HEK293 (cell line): ENCODE results near the gene TMED4.

ENCODE experiments used
- ATF2 ChIP-seq: fragments of 450-650 bp; formaldehyde crosslinking; IDR thresholded peaks from 2 replicates; pipeline ENCODE4 v1.5.1; 2016; ENCODE audit warnings: missing biosample characterization, missing genetic modification characterization, low read depth
- CTCF ChIP-seq: fragments of 450-650 bp; formaldehyde crosslinking; IDR thresholded peaks from 2 replicates; pipeline ENCODE4 v1.5.1; 2016; ENCODE audit warnings: missing biosample characterization, missing genetic modification characterization
- REST ChIP-seq: fragments of 450-650 bp; formaldehyde crosslinking; IDR thresholded peaks from 2 replicates; pipeline ENCODE4 v1.5.1; 2016; ENCODE audit warnings: missing biosample characterization, missing genetic modification characterization
- ZBTB49 ChIP-seq: fragments of 450-650 bp; formaldehyde crosslinking; IDR thresholded peaks from 2 replicates; pipeline ENCODE4 v1.5.1; 2016; ENCODE audit warnings: missing biosample characterization, missing genetic modification characterization, low read depth
- ZNF140 ChIP-seq: fragments of 450-650 bp; formaldehyde crosslinking; IDR thresholded peaks from 2 replicates; pipeline ENCODE4 v1.5.1; 2016; ENCODE audit warnings: missing biosample characterization, missing genetic modification characterization
- ZNF18 ChIP-seq: fragments of 450-650 bp; formaldehyde crosslinking; IDR thresholded peaks from 2 replicates; pipeline ENCODE4 v1.5.1; 2016; ENCODE audit warnings: missing biosample characterization, missing genetic modification characterization
- ZNF239 ChIP-seq: fragments of 450-650 bp; formaldehyde crosslinking; IDR thresholded peaks from 2 replicates; pipeline ENCODE4 v1.5.1; 2016; ENCODE audit warnings: missing biosample characterization, missing genetic modification characterization
- ZNF514 ChIP-seq: fragments of 450-650 bp; formaldehyde crosslinking; IDR thresholded peaks from 2 replicates; pipeline ENCODE4 v1.5.1; 2016; ENCODE audit warnings: missing biosample characterization, missing genetic modification characterization
- ZNF560 ChIP-seq: fragments of 450-650 bp; formaldehyde crosslinking; IDR thresholded peaks from 2 replicates; pipeline ENCODE4 v1.5.1; 2017; ENCODE audit warnings: missing biosample characterization, missing genetic modification characterization, borderline replicate concordance

GRCh38 chr7:44568771-44569560 is 13.1 kb downstream of the TMED4 start:
- TF ChIP-seq ZNF514 (no peak), CTCF (no peak), ATF2 (tag by site-specific recombination) (no peak), ZNF239 (tag by site-specific recombination) (no peak), REST (tag by site-specific recombination) (no peak), ZNF140 (tag by site-specific recombination) (no peak), ZNF560 (no peak), ZBTB49 (tag by site-specific recombination) (no peak), ZNF18 (no peak)
